T-helper 17 cell (primary cell): ENCODE results near the gene INPP4B. TPM values are rescaled to one million over a fixed set of nuclear protein-coding genes. Genes with fewer than 3 reads are reported as not detected.
"Not testable (repeated sequence)": the region's sequence is repeated elsewhere in the genome, so short reads cannot be mapped to it uniquely, and the experiment has no call there.

Source experiments
- ATAC-seq: fragments of 150-1000 bp; cut with Tn5 transposase; 2 replicates; pipeline ENCODE4 v1.10.0; 2021; ENCODE audit warnings: mild to moderate bottlenecking, moderate library complexity
- DNase-seq, 3 donors: peaks; one replicate each; pipeline versions ENCODE4 v3.0.0 to v3.0.0-alpha.2; 2020 to 2021
- H3K9me3 ChIP-seq: one replicate; pipeline ENCODE4 v1.7.0; 2013; ENCODE audit warnings: low read length, mild to moderate bottlenecking; ENCODE audit not compliant: control insufficient read depth, poor library complexity, severe bottlenecking
- H3K27ac Mint-ChIP-seq: one replicate; pipeline ENCODE4 v1.8.0; 2022; ENCODE audit warnings: mild to moderate bottlenecking, moderate library complexity, mixed read lengths
- H3K27me3 Mint-ChIP-seq: one replicate; pipeline ENCODE4 v1.8.0; 2022; ENCODE audit warnings: mixed read lengths
- H3K36me3 Mint-ChIP-seq: one replicate; pipeline ENCODE4 v1.8.0; 2022; ENCODE audit warnings: low read depth, mixed read lengths
- H3K4me1 Mint-ChIP-seq: one replicate; pipeline ENCODE4 v1.8.0; 2022; ENCODE audit warnings: mild to moderate bottlenecking, mixed read lengths
- H3K4me3 Mint-ChIP-seq: one replicate; pipeline ENCODE4 v1.8.0; 2022; ENCODE audit warnings: mild to moderate bottlenecking, moderate library complexity, mixed read lengths
- total RNA-seq, 4 donors: library from RNA in 2 of 4; stranded (reverse) in 2 of 4; gene quantifications; one replicate each; pipeline ENCODE4 v1.2.3 and lab custom pipeline; 2022 to 2026

The INPP4B gene
- total RNA-seq, 2 donors from 2014 or later, result 91.8 to 102 TPM

DNA sequence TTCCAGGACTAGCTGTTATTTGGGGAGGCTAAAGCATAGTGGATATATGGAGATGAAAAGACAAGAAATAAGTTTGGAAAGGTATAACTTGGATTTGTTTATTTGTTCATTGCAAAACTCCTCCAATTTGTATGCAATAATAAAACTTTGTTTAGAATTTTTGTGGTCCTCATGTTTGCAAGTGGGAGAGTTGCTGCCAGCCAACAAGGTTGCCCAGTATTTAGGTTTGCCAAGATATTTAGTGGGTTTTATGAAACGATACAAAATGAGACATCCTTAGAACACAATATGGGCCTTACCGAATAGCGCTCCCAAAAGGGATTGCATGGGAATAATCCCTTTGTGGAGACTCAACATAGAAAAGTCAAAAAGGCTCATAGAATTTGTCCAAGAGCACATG lies 162.1 kb downstream of the INPP4B start:
- ATAC-seq, result no peak
- Mint-ChIP-seq H3K27me3 (no peaks in the 10 kb centered on the region), H3K27ac (no peak overlapping the region), H3K4me3 (no peak overlapping the region), H3K36me3 (peaks cover 3% of the 10 kb centered on the region), H3K4me1 (no peaks in the 10 kb centered on the region)
- H3K9me3 ChIP-seq, result no peaks in the 10 kb centered on the region
- DNase-seq, result no peak

GRCh38 chr4:142683503-142683902 lies 162.6 kb downstream of the INPP4B start:
- H3K9me3 ChIP-seq, result no peaks in the 10 kb centered on the region
- H3K4me1 Mint-ChIP-seq, result no peaks in the 10 kb centered on the region
- DNase-seq, result no peak
- H3K4me3 Mint-ChIP-seq, result no peak overlapping the region
- no peak overlapping the region for H3K27ac Mint-ChIP-seq
- peaks cover 3% of the 10 kb centered on the region for H3K36me3 Mint-ChIP-seq
- no peak for ATAC-seq
- no peaks in the 10 kb centered on the region for H3K27me3 Mint-ChIP-seq

- Mint-ChIP-seq H3K27me3 (no peaks in the 10 kb centered on the region), H3K4me1 (no peaks in the 10 kb centered on the region), H3K36me3 (no peaks in the 10 kb centered on the region), H3K27ac (no peak overlapping the region), H3K4me3 (no peak overlapping the region)
- H3K9me3 ChIP-seq, result peaks cover 10% of the 10 kb centered on the region
- ATAC-seq (no peak), DNase-seq (no peak)
Measured at GRCh38 chr4:142671516-142671915, 174.6 kb downstream of the INPP4B start.

DNA sequence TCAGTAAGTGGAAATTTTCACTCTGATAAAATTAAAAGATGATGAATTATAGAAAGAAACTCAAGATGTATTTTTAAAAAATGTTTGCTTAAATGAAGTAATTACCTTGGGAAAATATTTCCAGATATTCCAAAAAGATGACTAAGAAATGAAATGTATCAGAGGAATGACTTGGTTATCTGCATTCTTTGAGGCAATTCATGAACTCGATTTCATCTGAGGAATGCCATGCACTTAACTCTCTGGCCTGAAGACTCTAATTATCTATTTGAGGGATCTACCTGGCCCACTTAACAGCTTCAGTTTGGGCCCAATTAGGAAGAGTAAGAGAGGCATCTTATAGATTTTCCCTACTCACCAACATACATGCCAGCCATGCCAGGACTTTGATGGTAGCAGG lies 182.3 kb downstream of the INPP4B start:
- no peak overlapping the region for H3K27ac Mint-ChIP-seq

GRCh38 chr4:142660728-142661127 lies 185.4 kb downstream of the INPP4B start:
- DNase-seq, result no peak
- no peak for ATAC-seq
- no peaks in the 10 kb centered on the region for H3K4me1 Mint-ChIP-seq
- H3K9me3 ChIP-seq, result peaks cover 13% of the 10 kb centered on the region
- no peaks in the 10 kb centered on the region for H3K36me3 Mint-ChIP-seq
- no peaks in the 10 kb centered on the region for H3K27me3 Mint-ChIP-seq
- H3K27ac Mint-ChIP-seq, result no peak overlapping the region
- no peak overlapping the region for H3K4me3 Mint-ChIP-seq

More for the DNA sequence above, 182.3 kb downstream of the INPP4B start:
- no peak for ATAC-seq
- no peaks in the 10 kb centered on the region for H3K27me3 Mint-ChIP-seq
- no peaks in the 10 kb centered on the region for H3K36me3 Mint-ChIP-seq
- H3K9me3 ChIP-seq, result peaks cover 7% of the 10 kb centered on the region
- H3K4me3 Mint-ChIP-seq, result no peak overlapping the region
- no peaks in the 10 kb centered on the region for H3K4me1 Mint-ChIP-seq
- no peak for DNase-seq

- H3K27ac Mint-ChIP-seq, result no peak overlapping the region
- H3K4me3 Mint-ChIP-seq, result no peak overlapping the region
- peak in 1 of 3 donors; percentile 5 for DNase-seq
- peaks cover 2% of the 10 kb centered on the region for H3K36me3 Mint-ChIP-seq
- no peaks in the 10 kb centered on the region for H3K4me1 Mint-ChIP-seq
- H3K27me3 Mint-ChIP-seq, result no peaks in the 10 kb centered on the region
- H3K9me3 ChIP-seq, result peaks cover 20% of the 10 kb centered on the region
- no peak for ATAC-seq
Measured at GRCh38 chr4:142656178-142656577, 189.9 kb downstream of the INPP4B start.

GRCh38 chr4:142648378-142648777 lies 197.7 kb downstream of the INPP4B start:
- no peaks in the 10 kb centered on the region for H3K9me3 ChIP-seq
- H3K27ac Mint-ChIP-seq, result no peak overlapping the region

GRCh38 chr4:142645475-142646108 lies 200.5 kb downstream of the INPP4B start:
- H3K9me3 ChIP-seq, result no peaks in the 10 kb centered on the region
- Mint-ChIP-seq H3K4me3 (no peak overlapping the region), H3K27me3 (no peaks in the 10 kb centered on the region), H3K36me3 (peaks cover 5% of the 10 kb centered on the region), H3K27ac (peak overlapping the region; percentile 24), H3K4me1 (peaks cover 7% of the 10 kb centered on the region)
- no peak for ATAC-seq
- no peak for DNase-seq

More at GRCh38 chr4:142648378-142648777, 197.7 kb downstream of the INPP4B start:
- H3K4me3 Mint-ChIP-seq, result no peak overlapping the region
- ATAC-seq (no peak), DNase-seq (no peak)
- peaks cover 7% of the 10 kb centered on the region for H3K4me1 Mint-ChIP-seq
- peaks cover 2% of the 10 kb centered on the region for H3K36me3 Mint-ChIP-seq
- H3K27me3 Mint-ChIP-seq, result no peaks in the 10 kb centered on the region

- not testable (repeated sequence) for H3K4me1 Mint-ChIP-seq, H3K27me3 Mint-ChIP-seq, H3K4me3 Mint-ChIP-seq, ATAC-seq, DNase-seq, H3K9me3 ChIP-seq, H3K27ac Mint-ChIP-seq, H3K36me3 Mint-ChIP-seq
Measured at GRCh38 chr4:142644628-142645027, 201.5 kb downstream of the INPP4B start.

- DNase-seq (no peak), ATAC-seq (no peak)
- H3K4me3 Mint-ChIP-seq, result no peak overlapping the region
- no peaks in the 10 kb centered on the region for H3K27me3 Mint-ChIP-seq
- H3K9me3 ChIP-seq, result no peaks in the 10 kb centered on the region
- no peaks in the 10 kb centered on the region for H3K4me1 Mint-ChIP-seq
- H3K36me3 Mint-ChIP-seq, result peaks cover 2% of the 10 kb centered on the region
- no peak overlapping the region for H3K27ac Mint-ChIP-seq
Measured at GRCh38 chr4:142637614-142638013, 208.5 kb downstream of the INPP4B start.

DNA sequence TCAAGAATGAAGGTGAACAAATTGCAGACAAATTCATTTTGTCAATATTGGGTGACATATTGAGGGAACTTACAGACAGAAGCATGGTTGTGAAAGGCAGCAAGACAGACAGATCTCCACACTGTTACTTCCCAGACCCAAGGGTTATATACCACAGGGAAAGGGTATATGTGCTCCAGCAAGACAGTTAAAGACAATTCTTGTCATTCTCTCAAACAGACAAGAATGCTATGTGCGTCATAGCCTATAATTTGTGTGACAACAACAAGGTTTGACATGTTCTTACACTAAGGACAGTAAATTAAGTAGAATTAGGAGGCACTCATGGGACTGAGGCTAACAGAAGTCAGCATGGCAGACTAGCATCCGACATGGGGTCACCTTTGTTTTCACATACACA lies 214.3 kb downstream of the INPP4B start:
- Mint-ChIP-seq H3K4me3 (no peak overlapping the region), H3K36me3 (peaks cover 3% of the 10 kb centered on the region), H3K27ac (no peak overlapping the region), H3K27me3 (no peaks in the 10 kb centered on the region), H3K4me1 (no peaks in the 10 kb centered on the region)
- H3K9me3 ChIP-seq, result peaks cover 2% of the 10 kb centered on the region
- ATAC-seq, result no peak
- no peak for DNase-seq

- no peaks in the 10 kb centered on the region for H3K27me3 Mint-ChIP-seq
- no peak for DNase-seq
- no peak overlapping the region for H3K27ac Mint-ChIP-seq
- H3K4me1 Mint-ChIP-seq, result no peaks in the 10 kb centered on the region
- no peaks in the 10 kb centered on the region for H3K36me3 Mint-ChIP-seq
- H3K9me3 ChIP-seq, result peaks cover 26% of the 10 kb centered on the region
- no peak for ATAC-seq
- H3K4me3 Mint-ChIP-seq, result no peak overlapping the region
Measured at GRCh38 chr4:142615324-142615665, 230.8 kb downstream of the INPP4B start.

GRCh38 chr4:142614621-142615323 lies 231.3 kb downstream of the INPP4B start:
- H3K27me3 Mint-ChIP-seq, result no peaks in the 10 kb centered on the region
- H3K4me3 Mint-ChIP-seq, result no peak overlapping the region
- ATAC-seq (no peak), DNase-seq (no peak)
- no peaks in the 10 kb centered on the region for H3K36me3 Mint-ChIP-seq
- no peak overlapping the region for H3K27ac Mint-ChIP-seq
- H3K4me1 Mint-ChIP-seq, result no peaks in the 10 kb centered on the region
- peaks cover 26% of the 10 kb centered on the region for H3K9me3 ChIP-seq

- H3K27ac Mint-ChIP-seq, result no peak overlapping the region
- H3K27me3 Mint-ChIP-seq, result no peaks in the 10 kb centered on the region
- peaks cover 19% of the 10 kb centered on the region for H3K9me3 ChIP-seq
- no peaks in the 10 kb centered on the region for H3K4me1 Mint-ChIP-seq
- peaks cover 6% of the 10 kb centered on the region for H3K36me3 Mint-ChIP-seq
- DNase-seq (no peak), ATAC-seq (no peak)
- no peak overlapping the region for H3K4me3 Mint-ChIP-seq
Measured at GRCh38 chr4:142607976-142608375, 238.1 kb downstream of the INPP4B start.
